Stimulated activated CD4-positive, alpha-beta T cell treated with anti-CD3 and anti-CD28 coated beads, Interleukin-12 subunit alpha, Interleukin-12 subunit beta, amount 100 ng/mL, for 24 hours (primary cell): ENCODE results near the gene ARID3A.

Experiments
- DNase-seq, 2 experiments: peaks; one replicate each; pipeline ENCODE4 v3.0.0-alpha.2; 2020; ENCODE audit warnings: low read depth in 2 of 2

Gene ARID3A

DNA sequence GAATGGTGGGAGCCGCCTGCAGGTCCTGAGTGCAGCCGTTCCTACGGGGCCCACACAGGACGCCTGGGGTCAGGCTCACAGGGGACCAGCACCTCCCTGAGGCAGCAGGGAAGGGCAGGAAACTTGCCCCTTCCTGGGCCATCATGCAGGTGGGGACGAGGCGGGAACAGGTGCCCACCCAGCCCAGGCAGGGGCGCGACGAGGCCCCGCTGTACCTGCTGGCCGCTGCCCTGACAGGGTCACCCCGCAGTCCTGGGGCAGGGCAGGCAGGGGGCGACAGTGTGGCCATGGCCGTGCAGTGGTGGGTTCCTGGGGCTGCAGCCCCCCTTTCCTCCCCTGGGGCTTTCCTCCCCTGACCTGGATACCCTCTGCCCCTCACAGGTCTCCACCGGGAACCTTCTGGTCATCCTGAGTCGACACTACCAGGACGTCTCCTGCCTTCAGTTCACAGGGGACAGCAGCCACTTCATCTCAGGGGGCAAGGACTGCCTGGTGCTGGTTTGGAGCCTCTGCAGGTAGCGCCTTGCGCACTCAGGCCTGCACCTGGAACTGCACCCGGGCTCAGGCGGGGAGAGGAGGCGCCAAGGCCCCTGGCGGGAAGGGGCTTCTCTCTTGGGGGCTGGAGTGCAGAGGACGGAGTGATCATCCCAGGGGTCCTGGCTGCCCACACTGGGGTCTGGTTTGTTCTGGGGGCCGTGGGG, 63.7 kb downstream of the ARID3A start:
- DNase-seq = no peak

DNA sequence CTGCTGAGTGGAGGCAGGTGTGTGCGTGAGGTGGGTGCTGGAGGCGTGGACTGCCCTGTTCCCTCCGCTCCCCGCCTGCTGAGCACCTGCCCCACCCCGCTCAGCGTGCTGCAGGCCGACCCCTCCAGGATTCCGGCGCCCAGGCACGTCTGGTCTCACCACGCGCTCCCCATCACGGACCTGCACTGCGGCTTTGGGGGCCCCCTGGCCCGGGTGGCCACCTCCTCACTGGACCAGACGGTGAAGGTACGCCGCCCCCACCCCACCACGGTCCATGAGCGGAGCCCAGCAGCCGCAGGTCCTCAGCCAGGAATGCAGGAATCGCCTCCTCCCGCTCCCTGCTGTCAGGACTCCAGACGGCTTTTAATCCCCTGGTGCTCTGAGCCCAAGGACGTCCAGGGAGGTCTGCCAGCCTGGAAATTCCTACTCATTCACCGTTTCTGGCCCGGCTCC, 64.3 kb downstream of the ARID3A start:
- no peak for DNase-seq

- no peak for DNase-seq
These were observed 64.9 kb downstream of the ARID3A start for GRCh38 chr19:990746-991145.

DNA sequence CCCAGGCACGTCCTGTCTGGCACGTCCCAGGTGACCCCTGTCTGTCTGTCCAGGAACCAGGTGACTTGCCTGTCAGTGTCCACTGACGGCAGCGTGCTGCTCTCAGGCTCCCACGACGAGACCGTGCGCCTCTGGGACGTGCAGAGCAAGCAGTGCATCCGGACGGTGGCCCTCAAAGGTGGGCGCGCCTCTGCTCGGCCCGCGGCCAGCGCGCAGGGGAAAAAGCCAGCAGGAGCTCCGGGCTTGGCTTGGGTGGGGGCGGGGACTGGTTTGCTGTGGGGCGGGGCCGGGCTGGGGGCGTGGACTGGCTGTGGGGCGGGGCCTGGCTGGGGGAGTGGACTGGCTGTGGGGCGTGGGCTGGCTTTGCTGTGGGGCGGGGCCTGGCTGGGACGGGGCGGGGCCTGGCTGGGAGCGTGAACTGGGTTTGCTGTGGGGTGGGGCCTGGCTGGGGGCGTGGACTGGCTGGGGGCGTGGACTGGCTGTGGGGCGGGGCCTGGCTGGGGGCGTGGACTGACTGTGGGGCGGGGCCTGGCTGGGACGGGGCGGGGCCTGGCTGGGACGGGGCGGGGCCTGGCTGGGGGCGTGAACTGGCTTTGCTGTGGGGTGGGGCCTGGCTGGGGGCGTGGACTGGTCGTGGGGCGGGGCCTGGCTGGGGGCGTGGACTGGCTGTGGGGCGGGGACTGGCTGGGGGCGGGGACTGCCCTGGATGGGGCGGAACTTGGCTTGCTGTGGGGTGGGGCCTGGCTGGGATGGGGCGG, 65.5 kb downstream of the ARID3A start:
- peak; percentile 41 to 52 for DNase-seq

DNA sequence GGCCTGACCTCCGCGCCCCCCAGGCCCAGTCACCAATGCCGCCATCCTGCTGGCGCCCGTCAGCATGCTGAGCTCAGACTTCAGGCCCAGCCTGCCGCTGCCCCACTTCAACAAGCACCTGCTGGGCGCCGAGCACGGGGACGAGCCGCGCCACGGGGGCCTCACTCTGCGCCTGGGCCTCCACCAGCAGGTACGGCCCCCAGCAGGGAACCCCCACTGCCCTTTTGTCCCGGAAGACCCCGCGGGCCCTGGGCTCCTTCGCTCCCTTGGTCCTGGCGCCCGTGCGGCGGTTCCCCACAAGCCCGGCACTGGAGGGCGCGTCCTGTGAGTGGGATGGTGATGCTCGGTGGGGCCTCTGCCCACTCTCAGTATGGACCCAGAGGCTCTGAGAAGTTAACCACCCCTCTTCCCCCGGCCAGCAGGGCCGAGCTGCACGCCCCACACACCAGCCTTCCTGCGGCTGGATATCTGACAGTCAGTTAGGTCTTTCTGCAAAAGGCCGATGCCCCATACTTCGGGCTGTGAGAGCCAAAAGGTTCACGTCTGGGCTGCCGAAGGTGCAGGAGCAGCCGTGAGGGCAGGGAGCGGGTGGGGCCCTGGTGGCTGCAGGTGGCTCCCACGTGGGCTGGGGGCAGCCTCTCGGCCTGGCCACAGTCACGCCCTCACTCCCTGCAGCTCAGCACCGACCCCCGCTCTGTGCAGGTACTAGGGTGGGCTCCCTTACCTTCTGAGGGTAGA, 66.3 kb downstream of the ARID3A start:
- DNase-seq = no peak

- DNase-seq = no peak
These were observed 66.8 kb downstream of the ARID3A start for GRCh38 chr19:992670-993055.

GRCh38 chr19:993361-993830, 67.6 kb downstream of the ARID3A start:
- no peak for DNase-seq

DNA sequence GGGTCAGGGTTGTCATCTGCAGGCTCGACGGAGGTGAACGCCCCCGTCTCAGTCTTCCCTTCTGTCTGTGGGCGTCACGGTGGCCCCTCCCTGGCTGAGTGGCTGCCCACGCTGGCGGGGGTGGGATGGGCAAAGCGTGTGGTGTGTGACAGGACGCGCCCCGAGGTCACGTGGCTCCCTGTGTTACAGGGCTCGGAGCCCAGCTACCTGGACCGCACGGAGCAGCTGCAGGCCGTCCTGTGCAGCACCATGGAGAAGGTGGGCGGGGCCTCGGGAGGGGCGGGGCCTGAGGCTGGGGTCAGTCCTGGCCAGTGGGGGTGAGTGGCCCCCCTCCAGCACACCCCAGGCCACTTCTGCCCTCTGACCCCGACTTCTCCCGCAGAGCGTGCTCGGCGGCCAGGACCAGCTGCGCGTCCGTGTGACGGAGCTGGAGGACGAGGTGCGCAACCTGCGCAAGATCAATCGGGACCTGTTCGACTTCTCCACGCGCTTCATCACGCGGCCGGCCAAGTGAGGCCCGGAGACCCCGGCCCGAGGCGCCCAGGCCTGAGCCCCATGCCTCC, 68.1 kb downstream of the ARID3A start:
- no peak for DNase-seq

GRCh38 chr19:994516-994915, 68.7 kb downstream of the ARID3A start:
- no peak for DNase-seq

DNA sequence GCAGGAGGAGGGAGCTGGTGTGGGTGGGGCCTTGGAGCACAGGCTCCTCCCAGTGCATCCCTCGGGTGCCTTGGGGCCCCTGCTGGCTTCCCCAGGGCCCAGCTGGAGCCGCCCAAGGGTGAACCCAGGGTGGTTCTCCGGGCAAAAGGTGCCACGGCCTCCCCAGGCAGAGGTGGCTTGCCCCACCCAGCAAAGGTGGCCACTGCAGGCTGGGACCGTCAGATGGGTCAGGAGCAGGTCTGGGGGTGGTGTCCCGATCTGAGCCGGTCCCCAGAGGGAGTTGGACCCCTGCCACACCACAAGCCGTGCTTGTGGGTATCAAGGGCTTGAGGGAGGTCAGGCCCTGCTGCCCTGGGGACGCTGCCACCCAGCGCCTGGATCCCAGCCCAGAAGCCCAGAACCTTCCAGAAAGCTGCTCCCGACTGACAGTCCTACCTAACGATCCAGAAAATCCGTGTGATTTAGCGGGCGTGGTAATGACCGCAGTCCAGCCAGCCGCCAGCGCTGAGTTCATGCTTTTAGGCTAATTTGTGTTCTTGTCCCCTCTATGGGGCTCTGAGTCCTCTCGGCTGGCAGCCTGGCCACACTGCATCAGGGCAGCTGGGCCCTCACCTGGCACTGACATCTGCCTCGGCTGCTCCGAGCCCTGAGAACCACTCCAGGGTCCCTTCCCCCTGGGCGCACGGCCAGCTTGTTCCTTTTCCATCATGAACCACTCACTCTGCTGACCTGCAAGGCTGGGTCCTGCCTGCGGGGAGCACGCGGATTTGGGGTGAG, 69.4 kb downstream of the ARID3A start:
- DNase-seq = no peak

DNA sequence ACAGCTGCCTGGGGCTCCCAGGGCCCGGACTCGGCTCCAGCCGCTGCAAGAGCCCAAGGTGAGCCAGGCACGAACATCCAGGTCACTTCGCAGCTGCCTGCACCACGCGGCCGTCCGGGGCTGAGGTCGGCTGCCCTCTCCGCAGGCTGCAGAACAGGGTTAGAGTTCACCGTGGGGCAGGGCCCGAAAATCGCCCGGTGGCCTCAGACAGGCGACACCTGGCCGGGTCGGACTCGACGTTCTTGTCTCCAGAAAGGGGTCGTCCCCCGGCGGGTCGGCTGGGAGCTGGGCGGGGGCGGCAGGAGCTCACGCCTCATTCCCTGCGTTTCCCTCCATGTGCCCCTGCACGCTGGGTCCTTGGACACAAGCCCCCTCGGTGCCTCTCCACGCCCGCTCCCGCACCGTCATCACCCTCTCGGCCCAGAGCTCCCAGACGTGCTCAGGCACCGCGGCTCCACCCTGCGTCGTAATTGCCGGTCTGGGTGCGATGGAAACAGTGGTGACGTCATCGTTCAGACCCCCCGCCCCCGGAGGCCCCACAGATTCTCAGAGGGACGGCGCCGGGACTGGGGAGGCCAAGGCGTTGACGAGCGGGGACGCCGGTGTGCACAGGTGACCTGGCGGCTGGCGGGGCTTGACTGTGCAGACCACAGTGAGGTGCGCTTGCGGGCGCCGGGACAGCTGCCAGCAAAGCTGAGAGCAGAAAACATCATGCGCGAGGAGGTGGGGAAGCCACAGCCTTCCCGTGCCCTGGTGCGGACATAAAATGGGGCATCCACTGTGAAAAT, 70.4 kb downstream of the ARID3A start:
- DNase-seq = peak; percentile 28 to 41

GRCh38 chr19:998064-998463, 72.2 kb downstream of the ARID3A start:
- no peak for DNase-seq

- no peak for DNase-seq
These were observed 73.5 kb downstream of the ARID3A start for GRCh38 chr19:999379-999719.

- peak; percentile 41 to 70 for DNase-seq
These were observed 74.3 kb downstream of the ARID3A start, which contains the start of gene GRIN3B for GRCh38 chr19:1000095-1000494. GRIN3B (plus strand) TSS chr19:1000419; CDS start chr19:1000438, 19 bp downstream.

- no peak for DNase-seq
These were observed 75.0 kb downstream of the ARID3A start for GRCh38 chr19:1000591-1001537.

GRCh38 chr19:1001538-1002166, 75.8 kb downstream of the ARID3A start:
- peak; percentile 34 to 67 for DNase-seq

DNA sequence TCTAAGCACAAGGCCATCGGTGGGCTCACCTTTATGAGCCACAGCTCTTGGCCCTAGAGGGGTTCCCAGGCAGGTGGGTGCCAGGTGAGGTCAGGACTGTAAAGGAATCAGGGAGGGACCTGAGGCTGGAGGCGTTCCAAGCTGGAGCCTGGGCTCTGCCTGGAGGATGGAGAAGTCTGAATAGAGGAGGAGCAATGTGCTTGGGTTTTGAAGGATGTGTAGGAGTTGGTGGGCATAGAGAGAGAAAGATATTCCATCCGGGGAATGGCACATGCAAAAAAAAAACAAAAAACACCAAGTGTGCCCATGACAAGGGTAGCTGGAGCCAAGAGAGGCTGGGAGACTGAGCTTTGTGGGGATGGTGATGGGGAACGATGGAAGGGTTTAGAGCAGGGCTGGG, 76.8 kb downstream of the ARID3A start:
- DNase-seq = no peak

GRCh38 chr19:1003283-1003682, 77.4 kb downstream of the ARID3A start:
- no peak for DNase-seq
